HPDE6-E6E7 (cell line): ENCODE data around the gene SPAG5.
A peak's percentile ranks its signal among the peaks of the same experiment; 100 is the strongest.

ENCODE experiments used
- DNase-seq: peaks from one replicate; pipeline ENCODE4 v3.0.0; 2011; ENCODE audit warnings: missing footprints; ENCODE audit errors: extremely low spot score

SPAG5 gene

GRCh38 chr17:28573966-28574480 is 24.8 kb downstream of the SPAG5 start:
- DNase-seq = no peak

- no peak for DNase-seq
Measured at GRCh38 chr17:28573521-28573920, 25.3 kb downstream of the SPAG5 start.

DNA sequence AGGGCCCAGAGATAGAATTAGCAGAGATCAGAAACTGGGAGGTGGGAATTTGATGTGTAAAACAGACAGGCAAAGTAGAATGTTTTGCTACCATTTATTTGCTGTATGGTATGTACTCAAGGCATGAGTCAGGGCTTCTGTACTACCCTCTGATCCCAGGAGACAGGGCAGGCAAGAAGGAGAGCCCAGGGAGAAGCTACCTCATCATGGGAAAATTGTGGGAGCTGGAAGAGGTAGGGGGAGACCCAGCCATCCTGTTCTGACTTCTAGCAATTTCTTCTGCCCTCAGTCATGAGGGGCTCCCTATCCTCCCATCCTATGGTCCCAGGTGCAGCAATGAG is 25.8 kb downstream of the SPAG5 start:
- no peak for DNase-seq

DNA sequence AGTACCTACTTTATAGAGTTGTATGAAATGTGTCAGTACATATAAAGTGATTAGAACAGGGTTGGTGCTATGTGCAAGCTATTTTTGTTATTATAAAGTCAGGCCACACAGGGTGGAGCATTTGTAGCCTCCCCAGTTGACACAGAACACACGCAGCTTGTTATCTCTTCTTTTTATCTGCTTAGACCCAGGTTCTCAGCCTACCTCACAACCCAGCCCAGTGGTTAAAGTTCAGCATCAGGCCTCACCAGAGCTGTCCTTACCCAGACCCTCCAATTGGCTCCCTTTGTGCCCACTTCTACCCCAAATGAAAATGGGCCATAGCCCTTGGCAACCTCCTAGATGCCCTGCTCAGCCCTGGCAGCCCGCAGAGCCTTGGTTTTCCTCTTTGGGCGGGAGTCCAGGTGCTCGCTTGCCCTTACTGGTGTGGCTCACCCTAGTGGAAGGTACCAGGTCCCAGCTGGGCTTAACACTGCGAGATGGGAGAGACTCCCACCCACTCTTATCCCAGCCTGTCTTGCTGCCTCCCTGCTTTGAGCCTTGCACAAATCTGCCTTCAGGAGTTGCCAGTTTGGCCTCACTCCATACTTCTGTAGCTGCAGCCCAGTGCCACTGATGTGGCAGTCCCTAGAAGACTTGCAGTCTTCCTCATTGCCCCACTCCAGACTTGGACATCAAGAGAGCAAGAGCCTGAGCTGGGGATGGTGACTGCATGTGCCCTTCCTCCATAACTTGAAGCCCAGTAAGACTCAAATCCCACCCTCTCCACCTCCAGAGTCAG is 26.4 kb downstream of the SPAG5 start:
- no peak for DNase-seq

- peak; percentile 98 for DNase-seq
Measured at GRCh38 chr17:28571361-28572122, 27.3 kb downstream of the SPAG5 start, which contains the start of gene PIGS. Gene PIGS, minus strand, starts transcription at chr17:28571524. Its CDS starts 28 bp downstream, at chr17:28571496.

DNA sequence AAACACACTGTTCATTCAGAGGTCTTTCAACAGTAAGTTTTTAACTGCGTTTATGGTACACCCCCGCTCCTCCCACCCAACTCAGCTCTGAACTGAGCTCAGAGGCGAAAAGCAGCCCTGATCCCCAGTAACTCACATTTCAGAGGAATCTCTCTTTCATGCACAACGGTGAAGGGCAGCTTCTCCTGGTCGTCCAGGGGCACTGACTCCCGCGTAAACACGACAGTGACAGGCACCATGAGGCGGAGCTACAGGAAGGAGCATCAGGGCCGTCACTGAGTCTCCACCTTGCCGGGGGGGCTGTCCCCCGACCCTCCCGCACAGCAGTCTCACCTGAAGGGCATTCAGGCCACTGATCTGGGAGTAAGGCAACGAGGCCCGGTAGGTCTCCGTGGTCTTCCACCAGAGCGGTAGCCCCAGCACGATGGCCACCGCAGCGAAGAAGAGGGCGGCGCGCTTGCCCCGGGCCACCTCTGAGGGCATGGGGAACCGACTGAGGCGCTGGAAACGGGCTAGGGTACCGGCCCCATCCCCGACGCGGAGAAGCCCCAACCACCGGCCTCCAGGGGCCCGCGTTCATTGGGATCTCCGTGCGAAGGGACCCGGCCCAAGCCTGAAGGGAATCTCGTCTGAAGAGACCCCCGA is 28.0 kb downstream of the SPAG5 start:
- DNase-seq = no peak

DNA sequence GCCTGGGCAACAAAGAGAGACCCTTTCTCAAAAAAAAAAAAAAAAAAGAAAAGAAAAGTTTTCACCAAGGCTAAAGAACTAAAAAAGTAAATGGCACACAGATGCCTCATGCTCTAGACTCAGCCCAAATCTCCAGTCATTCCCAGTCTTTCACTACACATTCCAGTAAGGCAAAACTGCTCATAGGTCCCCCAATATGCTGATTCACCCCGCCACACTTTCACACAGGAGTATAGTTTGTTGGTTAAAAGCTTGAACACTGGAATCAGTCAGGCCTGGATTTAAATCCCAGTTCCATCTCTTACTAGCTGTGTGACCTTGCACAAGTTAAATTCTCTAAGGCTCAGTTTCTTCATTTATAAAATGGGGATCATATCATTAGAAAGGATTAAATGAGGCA is 29.4 kb downstream of the SPAG5 start:
- DNase-seq = no peak

- no peak for DNase-seq
Measured at GRCh38 chr17:28567604-28568003, 31.2 kb downstream of the SPAG5 start.

DNA sequence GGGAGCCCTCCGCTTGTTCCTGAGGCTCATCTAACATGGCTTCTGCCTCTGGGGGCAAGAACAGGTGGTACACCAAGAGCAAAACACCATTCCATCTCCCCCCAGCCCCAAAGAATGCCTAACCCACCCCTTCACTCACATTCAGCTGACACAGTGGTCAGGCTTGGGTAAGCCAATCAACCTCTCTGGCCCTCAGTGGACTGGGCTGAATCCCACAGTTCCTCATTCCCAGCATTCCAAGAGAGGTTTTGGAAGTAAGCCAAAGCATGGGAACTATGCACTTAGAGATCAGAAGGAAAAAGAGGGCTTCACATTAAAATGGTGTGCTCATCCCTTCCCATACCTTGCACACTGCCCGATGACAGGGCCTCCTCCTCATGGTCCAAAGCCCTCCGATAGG is 35.4 kb downstream of the SPAG5 start:
- no peak for DNase-seq

- no peak for DNase-seq
Measured at GRCh38 chr17:28555022-28555421, 43.8 kb downstream of the SPAG5 start.

GRCh38 chr17:28554565-28554964 is 44.3 kb downstream of the SPAG5 start:
- no peak for DNase-seq

DNA sequence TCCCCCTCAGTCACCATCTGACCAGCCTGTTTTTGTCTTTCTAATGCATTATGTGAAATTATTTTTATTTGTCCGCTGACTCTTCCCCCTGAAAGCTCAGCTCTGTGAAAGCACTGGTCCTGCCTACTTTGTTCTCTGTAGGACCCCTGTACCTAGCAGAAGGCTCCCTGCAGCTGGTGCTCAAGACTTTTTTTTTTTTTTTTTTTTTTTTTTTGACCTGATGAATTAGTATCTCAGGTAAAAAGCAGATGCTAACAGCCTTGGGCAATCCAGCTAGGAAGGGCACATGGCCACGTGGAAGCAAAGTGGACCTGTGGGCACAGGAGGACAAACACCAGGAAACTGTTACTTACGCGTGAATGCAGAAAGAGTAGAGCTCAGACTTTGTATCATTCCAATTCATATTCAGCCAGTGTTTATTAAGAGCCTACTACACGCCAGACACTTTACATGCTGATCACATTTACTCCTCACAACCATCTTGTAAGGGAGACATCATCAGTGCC is 45.8 kb downstream of the SPAG5 start:
- no peak for DNase-seq

DNA sequence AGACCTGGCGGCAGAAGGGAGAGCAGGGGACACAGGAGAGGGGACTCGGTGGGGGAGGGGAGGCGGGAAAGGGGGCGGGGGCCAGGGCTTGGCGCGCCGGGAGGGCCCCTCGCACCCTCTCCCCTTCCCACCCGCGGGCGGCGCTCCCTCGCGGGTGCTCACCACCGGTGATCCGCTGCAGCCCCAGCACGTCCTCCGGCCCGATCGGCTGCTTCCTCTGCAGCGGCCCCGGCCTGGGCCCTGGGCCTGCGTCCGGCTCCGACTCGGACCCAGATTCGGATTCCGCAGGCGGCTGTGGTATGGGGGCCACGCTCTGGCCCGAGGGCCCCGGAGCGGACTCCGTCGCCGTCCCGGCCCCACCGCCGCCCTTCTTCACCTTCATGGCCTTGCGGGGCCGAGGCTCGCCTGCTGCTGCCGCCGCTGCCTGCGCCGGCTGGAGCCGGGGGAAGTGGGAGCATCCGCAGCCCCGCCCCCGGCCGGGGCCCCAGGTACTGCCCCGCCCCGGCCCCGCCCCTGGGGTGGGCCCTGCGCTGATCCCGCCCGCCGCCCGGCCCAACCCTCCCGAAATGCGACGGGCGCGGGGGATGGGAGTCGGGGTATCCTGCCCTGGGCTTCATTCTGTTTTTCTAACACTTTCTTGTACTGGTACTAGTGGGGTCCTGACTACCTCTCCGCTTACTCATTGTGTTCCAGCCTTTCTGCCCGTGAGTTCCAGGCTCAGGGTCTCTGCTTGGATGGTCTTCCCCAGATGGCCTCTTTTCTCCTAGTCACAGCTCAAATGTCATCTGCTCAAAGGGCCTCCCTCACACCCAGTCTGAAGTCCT is 46.4 kb downstream of the SPAG5 start, which contains the start of gene UNC119:
UNC119 (minus strand) TSS at position 449 of the 824 bp plus-strand sequence; CDS start at position 382, 67 bp downstream.
- peak; percentile 84 for DNase-seq

DNA sequence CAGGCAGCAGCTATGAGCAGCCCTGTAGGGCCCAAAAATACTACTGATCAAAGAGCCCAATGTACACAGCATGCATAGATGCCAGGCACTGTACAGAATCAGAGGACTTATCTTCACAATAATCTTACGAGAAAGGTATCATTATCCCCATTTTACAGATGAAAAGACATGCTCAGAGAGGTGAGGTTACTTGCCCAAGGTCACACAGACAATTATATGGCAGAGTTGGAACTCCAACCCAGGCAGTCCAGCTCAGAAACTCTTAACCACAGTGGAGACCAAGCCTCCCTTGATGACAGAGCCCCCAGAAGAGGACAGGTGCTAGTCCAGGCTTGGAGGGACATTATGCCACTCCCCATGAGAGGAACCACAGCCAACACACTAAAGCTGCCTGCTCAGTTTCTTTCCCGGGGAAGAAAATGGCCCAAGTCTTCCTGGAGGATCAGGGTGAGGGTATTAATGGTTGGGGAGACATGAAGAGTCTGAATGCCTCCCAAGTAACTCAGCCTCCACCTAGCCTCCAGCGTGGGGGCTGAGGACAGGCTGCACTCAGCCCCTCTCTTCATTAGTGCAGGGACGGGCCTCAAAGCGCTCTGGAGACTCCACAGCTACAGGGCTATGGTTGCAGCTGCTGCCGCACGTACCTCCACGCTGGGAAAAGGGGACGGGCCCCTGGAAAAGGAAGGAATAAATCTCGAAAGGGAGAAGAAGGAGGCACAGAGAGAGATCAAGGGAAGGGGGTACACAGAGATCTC is 47.2 kb downstream of the SPAG5 start:
- DNase-seq = peak; percentile 32

DNA sequence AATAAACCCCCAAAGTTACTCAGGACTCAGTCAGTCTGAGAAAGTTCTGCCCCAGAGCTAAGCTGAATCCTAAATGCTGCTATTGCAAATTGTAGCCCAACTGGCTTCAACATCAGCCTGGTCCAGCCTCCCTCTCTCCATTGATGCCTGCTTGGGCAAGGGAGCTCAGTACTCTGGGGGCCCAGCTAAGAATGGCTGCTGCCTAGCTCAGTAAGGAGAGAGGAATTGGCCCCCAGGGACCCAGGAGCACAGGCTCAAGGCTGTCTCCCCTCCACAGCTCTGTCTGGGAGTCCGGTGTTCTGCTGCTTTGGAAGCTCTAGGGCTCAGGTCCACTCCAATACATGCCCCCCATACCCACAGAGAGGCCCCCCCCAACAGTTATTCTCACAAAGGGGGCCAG is 48.0 kb downstream of the SPAG5 start:
- DNase-seq = no peak

DNA sequence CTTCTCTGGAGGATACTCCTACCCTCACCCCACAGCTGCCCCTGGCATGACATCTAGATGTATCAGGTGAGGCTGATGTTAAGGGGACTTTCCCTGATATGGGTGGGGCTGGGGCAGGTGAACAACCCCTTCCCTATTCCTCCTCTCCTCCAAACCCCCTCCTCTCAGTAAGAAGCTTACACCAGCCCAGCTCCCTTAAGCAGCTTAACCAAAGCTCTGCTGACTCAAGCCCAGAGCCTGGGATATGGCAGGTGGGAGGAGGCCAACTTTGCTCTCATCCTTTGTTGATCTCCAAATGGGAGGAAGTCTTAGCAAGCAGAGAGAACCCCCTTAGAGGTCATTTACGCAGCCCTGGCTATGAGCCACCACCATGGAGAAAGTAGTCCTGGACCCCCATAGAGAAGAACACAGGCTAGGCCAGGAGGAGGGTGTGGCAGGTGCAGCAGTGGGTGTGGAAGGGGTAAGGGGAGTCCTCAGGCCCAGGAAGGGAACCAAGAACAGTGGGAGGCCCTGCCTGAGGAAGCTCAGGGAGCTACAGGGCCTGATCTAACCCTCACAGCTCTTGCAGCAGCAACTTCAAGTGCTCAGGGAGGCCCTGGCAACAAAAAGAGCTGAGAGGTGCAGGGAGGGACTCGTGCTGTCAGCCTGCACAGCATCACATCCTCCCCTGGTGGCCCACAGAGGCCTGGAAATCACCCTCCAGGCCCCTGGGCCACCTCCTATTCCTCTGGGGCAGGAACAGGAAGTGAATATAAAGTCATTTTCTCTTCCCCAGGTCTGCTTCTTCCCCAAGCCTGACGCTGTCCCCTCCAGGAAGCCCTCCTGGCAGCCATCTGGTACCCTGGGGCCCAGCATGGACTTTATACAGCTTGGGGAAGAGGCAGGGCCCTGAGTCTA is 49.3 kb downstream of the SPAG5 start:
- no peak for DNase-seq

GRCh38 chr17:28548417-28549130 is 50.3 kb downstream of the SPAG5 start:
- DNase-seq = no peak

DNA sequence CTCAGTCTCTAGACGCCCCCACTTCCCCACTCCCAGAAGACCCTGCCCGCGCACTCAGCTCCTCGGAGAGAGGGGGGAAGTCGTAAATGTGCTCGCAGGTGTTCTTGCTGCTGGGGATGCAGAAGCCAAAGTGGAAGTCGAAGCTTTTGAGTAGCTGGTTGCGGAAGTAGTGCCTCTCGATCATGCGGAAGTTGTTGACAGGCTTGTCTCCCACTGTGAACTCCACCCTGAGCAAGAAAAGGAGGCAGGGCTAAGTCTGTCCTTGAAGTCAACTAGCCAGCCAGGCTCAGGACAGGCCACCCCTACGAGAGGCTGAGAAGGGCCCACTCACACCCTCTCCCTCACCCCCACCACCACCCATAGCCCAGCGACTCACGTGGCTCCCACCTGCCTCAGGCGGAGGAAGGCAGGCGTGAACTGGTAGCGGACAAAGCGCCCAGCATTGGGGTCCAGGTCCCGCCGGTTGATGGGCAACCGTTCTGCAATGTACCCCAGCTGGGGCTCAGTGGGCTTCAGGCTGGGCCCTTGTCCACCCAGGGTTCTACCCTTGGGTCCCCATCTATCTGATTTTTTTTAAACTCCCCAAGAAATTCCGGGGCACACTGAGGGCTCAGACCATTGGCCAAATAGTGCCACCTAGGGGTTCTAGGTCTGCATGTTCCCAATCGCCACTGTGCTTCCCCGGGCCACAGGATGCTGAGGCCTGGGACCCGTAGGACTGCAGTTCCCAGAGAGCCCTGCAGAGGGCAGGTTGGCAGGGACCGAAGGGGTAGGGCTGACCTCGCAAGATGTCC is 51.0 kb downstream of the SPAG5 start:
- DNase-seq = peak; percentile 74
